GM19452 (cell line): ENCODE measurements around the gene LGR6.
"Not testable (repeated sequence)": the region's sequence is repeated elsewhere in the genome, so short reads cannot be mapped to it uniquely, and the experiment has no call there.

Source experiments
- ATAC-seq: cut with Tn5 transposase; IDR thresholded peaks from one replicate; pipeline ENCODE4 v1.9.1; 2021; ENCODE audit not compliant: unreplicated experiment

Gene LGR6

GRCh38 chr1:202159534-202160371 is 33.8 kb upstream of the LGR6 start:
- no peak for ATAC-seq

- peak; percentile 34 for ATAC-seq
Observed at GRCh38 chr1:202160377-202160940, 33.1 kb upstream of the LGR6 start, which contains the start of gene PTPN7. PTPN7 (minus strand) TSS chr1:202160602; CDS start chr1:202159402, 1,200 bp downstream.

DNA sequence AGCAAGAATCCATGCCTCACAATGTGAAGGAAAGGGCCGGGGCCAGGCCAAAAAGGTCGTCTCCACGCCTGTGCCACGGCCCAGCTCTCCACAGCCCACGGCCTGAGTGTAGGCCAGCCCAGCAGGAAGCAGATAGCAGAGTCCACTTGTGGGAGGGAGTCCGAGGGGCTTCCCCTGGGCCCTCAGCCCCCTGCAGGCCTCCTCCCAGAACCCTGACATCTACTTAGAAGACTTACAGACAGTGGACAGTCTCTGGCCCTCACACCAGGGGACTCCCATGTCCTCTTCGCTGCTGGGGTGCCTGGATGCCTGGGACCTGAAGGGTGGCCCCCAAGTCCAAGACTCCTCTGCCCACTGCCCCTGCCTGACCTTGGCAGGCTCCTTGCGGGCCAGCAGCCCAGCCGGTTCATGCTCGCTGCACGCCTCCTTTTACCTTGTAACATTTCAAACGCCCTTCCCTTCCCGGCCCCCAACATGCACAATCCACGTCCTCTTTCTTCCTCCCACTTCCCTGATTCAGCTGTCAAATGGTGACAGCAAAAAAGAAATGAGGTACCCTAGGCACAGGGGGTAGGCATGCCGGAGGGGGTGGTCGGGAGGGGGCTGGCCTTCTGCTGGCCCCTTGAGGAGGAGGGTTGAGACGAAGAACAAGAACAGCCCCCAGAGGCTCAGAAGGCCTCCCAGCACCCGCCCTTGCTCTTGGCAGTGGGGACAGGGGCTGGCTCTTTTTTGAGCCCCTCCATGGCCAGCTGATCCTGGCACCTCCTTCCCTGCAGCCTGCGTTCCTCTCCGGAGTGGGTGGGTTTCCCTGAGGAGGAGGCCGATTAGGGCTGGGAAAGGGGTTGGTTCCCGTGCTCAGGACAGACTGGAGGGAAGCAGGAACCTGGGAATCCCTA is 32.2 kb upstream of the LGR6 start:
- ATAC-seq: no peak

DNA sequence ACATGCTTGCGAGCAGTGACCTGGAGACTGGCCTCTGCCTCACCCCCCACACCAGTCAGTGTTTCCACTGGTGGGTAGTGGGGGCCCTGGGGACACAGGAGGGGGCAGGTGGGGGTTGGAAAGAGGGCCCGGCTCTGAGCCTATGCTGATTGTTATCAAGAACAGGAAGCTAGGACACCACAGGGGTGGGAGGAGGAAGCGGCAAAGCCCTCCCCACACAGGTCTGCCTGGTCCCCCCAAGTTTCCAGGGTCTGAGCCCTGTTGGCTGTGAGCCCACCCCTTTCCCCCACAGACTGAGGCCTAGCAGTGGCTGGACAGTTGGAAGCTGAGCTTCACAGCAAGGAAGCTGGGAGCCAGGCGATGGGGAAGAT is 31.6 kb upstream of the LGR6 start:
- ATAC-seq: no peak

DNA sequence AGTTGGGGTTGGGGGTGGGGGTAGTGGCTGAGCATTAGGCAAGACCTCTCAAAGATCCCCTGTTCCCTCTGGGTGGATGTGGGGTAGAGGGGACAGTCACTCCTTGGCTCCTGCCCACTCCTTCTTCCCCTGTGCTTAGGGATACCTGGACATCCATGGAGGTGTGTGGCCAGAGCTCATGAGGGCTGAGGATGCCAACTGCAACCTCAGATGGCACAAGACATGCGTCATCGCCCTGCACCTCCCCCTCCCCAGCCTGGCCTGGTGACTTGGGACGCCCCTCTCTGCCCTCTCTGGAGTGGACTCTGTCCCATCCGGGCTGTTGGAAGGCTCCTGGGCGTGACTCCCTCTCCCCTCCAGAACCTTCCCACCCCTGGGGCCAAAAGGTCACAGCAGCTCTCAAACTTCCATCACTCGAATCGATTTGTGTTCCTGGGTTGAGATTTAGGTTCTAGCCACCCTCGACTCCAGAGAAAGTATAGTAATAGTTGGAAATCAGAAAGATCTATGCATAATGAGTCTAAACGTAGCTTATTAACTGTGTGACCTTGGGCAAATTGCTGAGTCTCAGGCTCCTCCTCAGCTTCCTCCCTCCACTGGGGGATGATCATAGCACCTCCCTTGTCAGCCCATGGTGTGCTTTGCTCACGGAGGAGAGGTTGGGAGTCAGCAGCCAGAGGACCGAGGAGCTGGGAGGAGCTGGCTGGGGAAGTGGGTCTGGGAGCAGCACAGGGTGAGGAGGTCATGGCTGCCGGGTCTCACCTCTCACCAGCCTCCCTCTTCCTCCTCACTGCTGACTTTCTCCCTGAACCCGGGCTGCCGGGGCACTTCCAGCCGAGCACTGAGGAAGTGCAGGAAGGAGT is 30.9 kb upstream of the LGR6 start:
- ATAC-seq: no peak

DNA sequence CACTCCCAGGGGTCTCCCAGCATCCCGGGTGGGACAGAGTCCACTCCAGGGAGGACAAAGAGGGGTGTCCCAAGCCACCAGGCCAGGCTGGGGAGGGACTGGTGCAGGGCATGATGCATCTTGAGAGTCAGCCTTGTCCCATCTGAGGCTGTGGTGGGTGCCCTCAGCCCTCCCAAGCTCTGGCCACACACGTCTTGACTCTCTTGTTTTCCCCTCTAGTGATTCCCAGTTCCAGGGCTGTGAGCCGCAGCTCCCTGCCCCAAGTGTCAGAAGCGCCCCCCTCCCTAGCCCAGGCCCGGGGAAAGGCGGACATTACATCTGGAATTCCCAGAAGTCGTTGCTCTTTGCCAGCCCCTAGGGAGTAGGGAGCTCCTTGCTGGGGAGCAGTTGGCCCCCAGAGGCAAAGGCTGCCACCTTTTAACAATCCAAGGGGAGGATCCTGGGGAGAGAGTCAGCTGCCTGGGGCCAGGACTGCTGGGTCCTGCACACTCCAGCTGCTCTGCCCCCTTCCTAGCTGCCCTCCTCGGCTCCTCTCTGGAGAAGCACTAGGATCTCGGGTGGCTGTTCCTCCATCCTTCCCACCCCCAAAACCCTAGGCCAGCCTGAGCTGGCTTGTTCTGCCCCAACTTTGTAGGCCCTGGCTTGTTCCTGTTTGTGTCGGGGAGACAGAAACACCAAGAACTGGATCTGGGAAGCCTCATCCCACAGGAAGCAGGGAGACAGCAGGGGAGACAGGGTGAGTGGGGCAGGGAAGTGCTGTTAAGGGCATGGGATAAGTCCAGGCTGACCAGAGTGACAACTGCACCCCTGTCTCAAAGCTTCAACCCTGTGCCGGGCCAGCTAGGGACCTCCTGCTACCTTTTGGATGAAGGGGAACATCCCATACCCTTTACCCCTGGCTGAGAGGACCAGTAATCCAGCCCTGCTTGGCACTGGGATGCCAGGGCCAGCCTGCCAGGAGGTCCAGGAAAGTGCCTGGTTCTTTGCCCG is 30.0 kb upstream of the LGR6 start:
- ATAC-seq: no peak

DNA sequence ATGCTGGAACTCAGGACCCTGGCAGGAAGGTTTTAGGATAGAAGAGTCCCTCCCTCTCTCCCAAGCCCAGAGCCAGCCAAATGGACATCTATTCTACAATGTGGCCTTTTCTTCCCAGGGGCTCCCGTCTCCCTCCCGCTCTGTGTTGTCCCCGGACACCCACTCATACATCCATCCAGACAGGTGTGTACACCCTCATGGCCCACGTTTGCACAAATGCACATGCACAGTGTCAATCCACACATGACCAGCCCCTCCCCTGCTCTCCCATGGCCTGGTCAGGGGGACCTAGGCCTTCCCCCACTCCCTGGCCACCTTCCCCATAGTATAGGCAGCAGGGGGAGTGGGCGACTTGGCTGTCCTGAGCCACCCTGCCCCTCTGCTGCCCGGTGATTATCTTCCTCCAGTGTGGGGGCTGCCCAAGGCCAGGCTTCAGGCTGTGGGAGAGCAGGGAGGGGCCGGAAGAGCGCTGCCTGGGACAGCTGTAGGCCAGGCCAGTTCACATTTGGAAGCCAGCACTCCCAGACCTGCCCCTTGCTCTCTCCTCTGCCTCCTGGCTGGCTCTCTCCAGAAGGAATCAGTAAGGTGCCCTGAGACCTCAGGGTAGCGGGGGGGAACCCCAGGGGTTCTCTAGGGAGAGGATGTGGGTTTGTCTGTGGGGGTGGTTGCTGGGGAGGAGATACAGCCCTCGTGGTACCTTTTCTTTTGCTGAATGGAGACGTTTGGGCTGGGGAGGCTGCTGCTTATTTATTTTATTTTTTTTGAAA is 29.1 kb upstream of the LGR6 start:
- peak; percentile 57 for ATAC-seq

DNA sequence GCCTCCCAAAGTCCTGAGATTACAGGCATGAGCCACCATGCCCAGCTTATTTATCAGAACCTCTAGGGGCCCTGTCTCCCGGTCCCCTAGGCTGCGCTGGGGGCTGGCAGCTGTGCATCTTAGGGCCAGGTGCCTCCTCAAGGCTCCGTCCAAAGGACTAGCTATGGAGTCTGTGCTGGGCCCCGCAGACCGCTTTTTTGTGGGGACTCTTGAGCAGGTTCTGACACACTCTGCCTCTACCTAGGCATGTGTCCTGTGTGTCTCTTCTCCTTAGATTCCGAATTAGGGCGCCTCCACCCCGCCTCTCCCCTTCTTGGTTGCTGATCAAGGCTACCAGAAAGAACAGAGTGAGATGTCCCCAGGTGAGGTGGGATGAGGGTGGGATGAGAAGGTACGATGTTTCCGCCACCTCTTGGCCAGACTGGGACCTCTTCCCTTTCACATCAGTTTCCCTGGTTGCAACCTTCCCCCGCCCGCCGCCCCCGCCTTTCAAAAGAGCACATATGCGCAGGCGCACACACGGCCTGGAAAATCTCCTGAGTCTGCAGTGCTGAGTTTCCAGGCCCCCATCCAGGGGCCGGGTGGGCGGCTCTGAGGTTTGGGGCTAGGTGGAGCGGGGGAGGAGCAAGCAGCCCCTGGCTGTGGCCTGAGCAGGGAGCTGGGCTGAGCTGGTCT is 28.2 kb upstream of the LGR6 start:
- no peak for ATAC-seq

GRCh38 chr1:202165942-202166843 is 27.4 kb upstream of the LGR6 start:
- ATAC-seq: no peak

DNA sequence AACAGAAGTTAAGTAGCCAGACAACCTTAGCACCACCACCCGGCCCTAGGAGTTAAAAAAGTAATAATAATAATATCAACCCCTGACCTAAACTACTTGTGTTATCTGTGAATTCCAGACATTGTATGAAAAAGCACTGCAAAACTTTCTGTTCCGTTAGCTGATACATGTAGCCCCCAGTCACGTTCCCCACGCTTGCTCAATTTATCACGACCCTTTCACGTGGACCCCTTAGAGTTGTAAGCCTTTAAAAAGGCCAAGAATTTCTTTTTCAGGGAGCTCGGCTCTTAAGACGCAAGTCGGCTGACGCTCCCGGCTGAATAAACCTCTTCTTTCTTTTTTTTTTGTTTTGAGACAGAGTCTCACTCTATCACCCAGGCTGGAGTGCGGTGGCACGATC is 26.5 kb upstream of the LGR6 start:
- ATAC-seq: not testable (repeated sequence)

GRCh38 chr1:202167708-202168415 is 25.7 kb upstream of the LGR6 start:
- no peak for ATAC-seq

DNA sequence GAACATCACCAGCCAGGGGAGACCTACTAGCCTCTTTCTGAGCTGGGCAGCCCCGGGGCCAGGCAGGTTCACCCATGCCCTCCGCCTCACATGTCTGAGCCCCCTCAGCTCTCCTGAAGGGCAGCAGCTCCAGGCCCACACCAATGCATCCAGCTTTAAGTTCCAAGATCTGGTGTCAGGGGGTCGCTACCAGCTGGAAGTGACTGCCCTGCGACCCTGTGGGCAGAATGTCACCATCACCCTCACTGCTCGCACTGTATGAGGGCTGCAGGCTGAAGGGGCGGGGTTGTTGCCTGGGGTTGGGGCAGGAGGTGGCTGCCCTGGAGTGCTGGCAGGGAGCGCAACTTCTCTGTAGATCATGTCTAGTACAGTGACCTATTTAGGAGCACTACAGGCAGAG is 24.7 kb upstream of the LGR6 start:
- ATAC-seq: no peak

- no peak for ATAC-seq
Observed at GRCh38 chr1:202170726-202171125, 22.9 kb upstream of the LGR6 start.

GRCh38 chr1:202171292-202172014 is 22.1 kb upstream of the LGR6 start:
- no peak for ATAC-seq

- no peak for ATAC-seq
Observed at GRCh38 chr1:202172015-202172355, 21.6 kb upstream of the LGR6 start.

- ATAC-seq: no peak
Observed at GRCh38 chr1:202173993-202174392, 19.6 kb upstream of the LGR6 start.
